Erythroblast (primary cell): ENCODE results near the gene LGALS9.

ENCODE experiments used
- GATA1 ChIP-seq: IDR thresholded peaks from 2 replicates; pipeline ENCODE4 v1.6.1; 2011; ENCODE audit warnings: low read depth, mild to moderate bottlenecking, control low read depth, low read length, moderate library complexity
- POLR2A ChIP-seq: IDR thresholded peaks from 2 replicates; pipeline ENCODE4 v1.6.1; 2011; ENCODE audit warnings: mild to moderate bottlenecking, low read length

- TF ChIP-seq POLR2A (no peak), GATA1 (no peak)
Measured at GRCh38 chr17:27598337-27599050, 32.5 kb upstream of the LGALS9 start.
